HEK293T (cell line): ENCODE data around the gene SYDE2.

Experiments used
- ELF4 ChIP-seq: fragments of 450-650 bp; IDR thresholded peaks from 2 replicates; pipeline ENCODE4 v1.6.1; 2017; ENCODE audit warnings: antibody characterized with exemption
- FOXA1 ChIP-seq: fragments of 450-650 bp; IDR thresholded peaks from 2 replicates; pipeline ENCODE4 v1.6.1; 2016; ENCODE audit warnings: mild to moderate bottlenecking
- FOXK2 ChIP-seq: fragments of 450-650 bp; IDR thresholded peaks from 2 replicates; pipeline ENCODE4 v1.6.1; 2016; ENCODE audit warnings: mild to moderate bottlenecking
- FOXM1 ChIP-seq: fragments of 450-650 bp; IDR thresholded peaks from 2 replicates; pipeline ENCODE4 v1.6.1; 2017; ENCODE audit warnings: mild to moderate bottlenecking, borderline replicate concordance
- L3MBTL2 ChIP-seq: fragments of 450-650 bp; conservative IDR thresholded peaks from 2 replicates; pipeline ENCODE4 v1.6.1; 2016; ENCODE audit warnings: mild to moderate bottlenecking
- LEF1 ChIP-seq: fragments of 450-650 bp; IDR thresholded peaks from 2 replicates; pipeline ENCODE4 v1.6.1; 2017; ENCODE audit warnings: mild to moderate bottlenecking, borderline replicate concordance
- NFRKB ChIP-seq: fragments of 450-650 bp; IDR thresholded peaks from 2 replicates; pipeline ENCODE4 v1.6.1; 2016; ENCODE audit warnings: mild to moderate bottlenecking, moderate library complexity
- SP1 ChIP-seq: fragments of 450-650 bp; IDR thresholded peaks from 2 replicates; pipeline ENCODE4 v1.6.1; 2017
- SUZ12 ChIP-seq: fragments of 450-650 bp; IDR thresholded peaks from 2 replicates; pipeline ENCODE4 v1.6.1; 2016; ENCODE audit warnings: mild to moderate bottlenecking
- TARDBP ChIP-seq: fragments of 450-650 bp; IDR thresholded peaks from 2 replicates; pipeline ENCODE4 v1.6.1; 2016
- ZNF384 ChIP-seq: fragments of 450-650 bp; IDR thresholded peaks from 2 replicates; pipeline ENCODE4 v1.6.1; 2016

DNA sequence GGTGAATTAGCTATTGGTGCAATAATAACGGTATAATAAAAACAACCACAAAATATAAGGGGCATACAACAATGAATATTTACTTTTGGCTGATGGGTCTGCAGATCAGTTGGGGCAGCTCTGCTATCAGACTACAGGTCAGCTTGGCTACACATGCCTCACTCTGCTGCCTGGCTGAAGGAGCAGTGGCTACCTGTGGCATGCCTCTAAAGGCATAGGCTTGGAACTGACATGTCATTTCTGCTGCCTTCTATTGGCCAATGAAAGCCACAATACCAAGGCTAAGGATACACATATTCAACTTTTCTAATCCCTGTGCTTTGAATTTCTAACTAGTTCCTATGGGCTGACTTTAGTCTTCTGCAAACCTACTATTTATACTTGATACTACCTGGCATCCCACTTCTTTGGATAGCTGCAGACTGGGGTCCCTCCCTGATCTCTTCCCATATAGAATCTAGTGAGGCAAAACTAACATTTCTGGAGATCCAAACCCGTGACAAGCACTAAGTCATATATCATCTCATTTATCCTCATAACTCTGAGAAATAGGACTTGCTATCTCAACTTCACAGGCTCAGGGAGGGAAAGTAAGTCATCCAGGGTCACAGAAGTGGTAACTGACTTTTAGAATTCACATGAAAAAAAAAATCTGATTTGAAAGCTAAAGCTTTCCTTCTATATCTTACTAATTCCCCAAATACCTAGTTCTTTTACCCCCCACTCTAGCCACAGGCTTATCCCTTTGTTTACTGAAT, 19.2 kb upstream of the SYDE2 start:
- TF ChIP-seq L3MBTL2: no peak
- no peak for TF ChIP-seq SUZ12
- TF ChIP-seq FOXM1: no peak
- TF ChIP-seq SP1: no peak
- TF ChIP-seq FOXA1: no peak
- no peak for TF ChIP-seq LEF1
- no peak for TF ChIP-seq NFRKB
- no peak for TF ChIP-seq TARDBP
- no peak for TF ChIP-seq ZNF384
- TF ChIP-seq FOXK2: no peak
- TF ChIP-seq ELF4: no peak
